ENCODE results near the gene LRRC32.

GRCh38 chr11:76626266-76626665 lies 44.3 kb downstream of the LRRC32 start:
- TF ChIP-seq CTCF (IDR thresholded peaks at IDR 0.05; ENCODE audit: poor library complexity, severe bottlenecking) (no peak), POLR2AphosphoS5 (IDR thresholded peaks at IDR 0.05) (no peak), RAD21 (conservative IDR thresholded peaks at IDR 0.05) (no peak), EZH2 (IDR thresholded peaks at IDR 0.05; ENCODE audit: borderline replicate concordance, insufficient read depth, low read length, poor library complexity, severe bottlenecking) (no peak)

Measured in neural cell (in vitro differentiated cells).